ENCODE data around the gene TAS1R1. TPM values are rescaled to one million over a fixed set of nuclear protein-coding genes. Genes with fewer than 3 reads are reported as not detected.

The TAS1R1 gene
- total RNA-seq, result 0.59 TPM

GRCh38 chr1:6554907-6555778, at the start of gene TAS1R1:
TAS1R1 (plus strand) TSS chr1:6555307; CDS start chr1:6555374, 67 bp downstream.
- no peak for DNase-seq

GRCh38 chr1:6505367-6506209, 49.5 kb upstream of the TAS1R1 start:
- DNase-seq, result no peak

DNA sequence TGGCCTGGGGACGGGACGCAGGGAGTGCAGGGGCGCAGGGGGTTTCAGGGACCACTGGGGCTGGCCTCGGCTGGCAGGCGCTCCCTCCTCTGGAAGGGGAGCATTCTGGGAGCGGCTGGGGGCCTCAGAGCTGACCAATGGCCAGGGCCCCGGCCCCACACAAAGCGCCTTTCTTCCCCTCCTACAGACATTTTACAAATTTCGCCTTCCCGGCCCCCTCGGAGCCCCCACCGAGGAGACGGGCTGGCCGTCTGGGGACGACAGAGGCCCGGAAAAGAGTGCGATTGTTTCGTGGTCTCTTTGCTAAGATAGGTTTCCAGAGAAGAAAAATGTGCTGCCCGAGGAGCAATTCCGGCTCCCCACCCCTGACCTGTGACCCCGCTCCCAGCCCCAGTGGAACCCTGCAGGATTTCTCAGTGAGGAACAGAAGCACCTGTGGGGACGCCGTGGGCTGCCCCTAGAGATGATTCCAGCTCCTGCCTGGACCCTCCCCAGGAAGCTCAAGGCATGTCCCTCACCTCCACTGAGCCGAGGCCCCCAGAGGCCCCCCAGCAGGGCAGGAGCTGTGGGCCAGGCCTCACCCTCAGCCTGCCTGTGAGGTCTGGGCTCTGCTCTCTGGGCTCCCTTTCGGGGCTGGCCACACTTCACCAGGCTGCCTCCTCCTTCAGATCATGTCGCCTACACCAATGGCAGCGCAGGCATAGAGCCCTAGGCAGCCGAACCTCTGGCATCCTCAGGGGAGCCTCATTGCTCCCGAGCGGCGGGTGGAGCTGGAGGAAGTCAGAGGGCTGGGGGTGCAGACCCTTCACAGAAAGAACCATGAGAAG, 48.7 kb upstream of the TAS1R1 start:
- DNase-seq, result no peak

DNA sequence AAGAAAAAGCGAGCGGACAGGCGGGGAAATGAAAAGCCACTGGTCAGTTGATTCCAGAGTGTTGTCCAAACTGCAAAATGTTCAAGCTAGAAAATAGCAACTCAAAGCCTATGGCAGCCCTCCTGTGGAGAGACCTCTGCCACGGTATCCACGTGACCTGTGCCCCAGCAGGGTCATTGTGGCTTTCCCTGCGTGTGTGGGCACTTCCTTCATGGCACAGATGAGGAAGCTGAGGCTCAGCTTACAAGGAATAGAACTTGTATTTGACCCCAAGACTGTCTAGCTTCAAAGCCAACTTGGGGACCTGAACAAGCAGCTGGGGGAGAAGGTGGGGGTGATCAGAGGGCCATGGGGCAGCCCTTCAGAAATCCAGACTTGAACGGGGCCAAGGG, 48.1 kb upstream of the TAS1R1 start:
- DNase-seq, result no peak

- DNase-seq, result no peak
Measured at GRCh38 chr1:6507461-6507911, 47.6 kb upstream of the TAS1R1 start.

DNA sequence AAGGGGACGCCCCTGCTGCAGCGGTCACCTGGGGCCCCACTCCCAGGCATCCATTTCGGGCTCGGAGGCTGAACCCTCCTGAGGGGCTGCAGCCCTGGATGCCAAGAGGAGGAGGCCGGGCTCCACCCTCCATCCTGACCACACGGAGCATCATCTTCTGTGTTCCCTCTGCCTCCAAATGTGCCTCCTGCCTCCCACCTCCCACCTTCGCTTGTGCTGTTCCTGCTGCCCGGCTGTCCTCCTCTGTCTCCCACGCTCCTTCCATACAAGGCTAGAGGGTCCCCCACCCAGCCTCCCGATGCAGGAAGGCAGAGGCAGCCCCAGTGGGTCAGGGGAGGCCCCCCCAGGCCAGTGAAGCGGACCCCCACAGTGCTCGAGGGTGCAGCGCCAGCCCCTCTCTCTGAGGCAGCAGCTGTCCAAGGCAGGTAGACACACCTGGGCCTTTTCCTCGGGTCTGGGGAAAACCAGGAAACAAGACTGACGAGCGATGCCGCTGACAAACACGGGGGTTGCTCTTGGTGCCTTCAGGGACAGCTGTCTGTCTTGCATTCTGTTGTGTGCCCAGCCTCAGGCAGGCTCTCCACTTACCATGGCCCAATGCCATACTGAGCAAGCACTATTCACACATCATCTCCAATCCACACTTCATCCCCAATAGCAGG, 46.8 kb upstream of the TAS1R1 start:
- no peak for DNase-seq

- DNase-seq, result no peak
Measured at GRCh38 chr1:6508816-6509189, 46.3 kb upstream of the TAS1R1 start.

DNA sequence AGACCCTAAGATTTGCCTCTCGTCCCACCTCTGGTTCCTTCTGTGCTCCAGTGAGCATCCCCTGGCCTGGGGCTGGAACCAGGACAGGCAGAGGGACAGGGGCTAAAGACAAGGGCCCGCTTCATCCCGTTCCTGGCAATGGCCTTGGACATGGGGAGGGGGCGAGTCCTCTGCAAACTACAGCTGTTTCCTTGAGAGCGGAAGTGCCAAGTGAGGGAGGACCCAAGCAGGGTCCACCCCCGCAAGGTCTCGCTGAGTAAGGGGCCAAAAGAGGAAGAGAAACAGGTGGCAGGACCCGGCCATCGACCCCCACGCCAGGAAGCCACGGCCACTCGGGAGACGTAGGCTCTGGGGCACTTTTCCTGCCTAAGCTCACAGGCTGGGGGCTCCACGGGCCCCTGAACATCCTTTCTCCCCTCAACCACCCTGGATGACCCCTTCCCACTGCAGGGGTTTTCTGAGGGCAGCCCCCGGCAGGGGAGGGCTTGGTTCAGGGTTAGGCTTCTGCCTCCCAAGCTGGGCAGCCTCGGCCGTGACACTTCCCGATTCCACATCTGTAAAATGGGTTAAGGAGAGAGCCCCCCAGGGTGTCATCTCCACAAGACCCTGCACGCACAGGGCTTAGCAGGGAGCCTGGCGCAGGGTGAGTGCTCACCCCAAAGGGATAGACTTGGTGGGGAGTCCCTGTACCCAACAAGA, 45.7 kb upstream of the TAS1R1 start:
- no peak for DNase-seq

GRCh38 chr1:6509919-6510291, 45.2 kb upstream of the TAS1R1 start:
- DNase-seq, result no peak

- no peak for DNase-seq
Measured at GRCh38 chr1:6510493-6510892, 44.6 kb upstream of the TAS1R1 start.

DNA sequence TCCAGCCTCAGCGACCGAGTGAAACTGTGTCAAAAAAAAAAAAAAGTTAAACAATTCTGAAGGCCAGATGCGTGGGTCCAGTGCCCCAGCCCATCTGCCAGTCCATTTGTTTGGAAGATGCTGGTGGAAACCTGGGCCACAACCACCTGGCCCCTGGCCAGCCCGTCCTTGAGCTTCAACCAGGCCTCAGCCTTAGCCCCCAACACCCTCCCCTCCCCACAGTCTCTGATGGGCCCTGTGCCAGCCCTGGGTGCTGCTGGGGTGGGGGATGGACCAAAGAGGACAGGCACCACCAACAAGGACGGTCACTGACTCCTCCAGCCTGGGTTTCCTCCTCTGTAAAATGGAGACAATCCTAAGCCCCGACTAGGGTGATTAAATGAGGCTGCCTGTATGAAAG, 44.1 kb upstream of the TAS1R1 start:
- no peak for DNase-seq

- no peak for DNase-seq
Measured at GRCh38 chr1:6511561-6512244, 43.4 kb upstream of the TAS1R1 start.

DNA sequence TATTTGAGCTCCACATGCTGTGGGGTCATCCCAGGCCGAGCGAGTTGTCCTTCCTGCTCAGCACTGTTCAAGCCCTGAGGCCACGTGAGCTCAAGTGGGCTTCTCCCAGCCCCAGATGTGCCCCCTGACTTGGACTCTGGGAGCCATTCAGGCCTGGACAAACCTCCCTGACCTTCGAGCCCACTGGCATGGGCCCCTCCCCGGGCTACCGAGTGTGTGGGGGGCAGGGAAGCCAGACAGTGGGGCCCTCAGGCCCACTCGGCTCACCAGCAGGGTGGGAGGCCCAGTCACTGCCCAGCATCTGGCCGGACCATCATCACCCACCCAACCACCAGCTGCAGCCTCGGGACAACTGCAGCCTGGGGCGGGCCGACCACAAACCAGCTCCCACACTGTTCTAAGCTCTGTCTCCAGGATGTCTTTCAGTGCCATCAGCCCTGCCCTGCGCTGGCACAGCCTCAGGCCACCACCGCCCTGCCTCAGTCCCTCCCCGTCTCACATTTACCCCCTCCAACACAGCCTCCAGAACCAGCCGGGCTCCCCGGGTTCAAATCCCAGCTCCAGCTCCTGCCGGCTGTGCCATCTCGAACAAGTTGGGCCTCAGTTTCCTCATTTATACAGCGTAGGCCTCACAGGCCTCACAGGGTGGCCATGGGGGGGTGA, 42.7 kb upstream of the TAS1R1 start:
- DNase-seq, result no peak

- DNase-seq, result no peak
Measured at GRCh38 chr1:6512908-6513280, 42.2 kb upstream of the TAS1R1 start.

DNA sequence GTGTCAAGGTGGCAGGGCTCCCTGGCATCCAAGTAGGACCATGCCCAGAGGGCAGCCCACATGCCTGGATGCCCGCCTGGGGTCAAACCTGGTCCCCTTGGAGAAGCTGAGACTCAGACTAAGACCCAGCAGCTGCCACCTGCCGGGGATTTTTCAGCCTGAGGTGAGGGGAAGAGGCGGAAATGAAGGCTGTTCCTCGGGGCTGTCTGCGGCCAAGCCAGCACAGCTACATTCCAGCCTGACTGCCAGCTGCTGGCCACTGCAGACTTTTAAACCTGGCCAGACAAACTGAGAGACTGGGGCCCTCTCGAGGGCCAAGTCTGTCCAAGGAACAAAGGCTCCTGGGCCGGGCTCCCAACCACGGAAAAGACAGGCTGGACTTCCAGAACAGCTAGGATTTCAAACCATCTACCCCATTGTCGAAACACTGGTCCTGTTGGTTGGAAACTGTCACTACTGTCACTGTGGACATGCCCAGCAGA, 41.7 kb upstream of the TAS1R1 start:
- DNase-seq, result no peak

DNA sequence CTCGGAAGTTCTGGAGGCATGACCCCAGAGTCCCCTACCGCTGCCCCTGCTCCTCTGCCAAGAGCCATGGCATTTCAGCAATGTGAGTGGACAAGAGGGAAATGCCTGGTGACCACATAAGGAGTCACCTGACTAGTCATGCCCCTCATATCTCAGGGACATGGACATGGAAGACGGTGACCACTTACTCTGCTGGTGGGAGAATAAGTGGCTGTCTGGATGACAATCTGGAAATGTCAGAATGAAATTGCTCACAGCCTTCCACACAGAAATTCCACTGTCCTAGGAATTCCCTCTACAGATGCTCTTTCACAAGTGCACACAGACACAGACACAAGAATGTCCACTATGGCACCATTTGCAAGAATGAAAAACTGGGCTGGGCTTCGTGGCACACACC, 39.3 kb upstream of the TAS1R1 start:
- no peak for DNase-seq

DNA sequence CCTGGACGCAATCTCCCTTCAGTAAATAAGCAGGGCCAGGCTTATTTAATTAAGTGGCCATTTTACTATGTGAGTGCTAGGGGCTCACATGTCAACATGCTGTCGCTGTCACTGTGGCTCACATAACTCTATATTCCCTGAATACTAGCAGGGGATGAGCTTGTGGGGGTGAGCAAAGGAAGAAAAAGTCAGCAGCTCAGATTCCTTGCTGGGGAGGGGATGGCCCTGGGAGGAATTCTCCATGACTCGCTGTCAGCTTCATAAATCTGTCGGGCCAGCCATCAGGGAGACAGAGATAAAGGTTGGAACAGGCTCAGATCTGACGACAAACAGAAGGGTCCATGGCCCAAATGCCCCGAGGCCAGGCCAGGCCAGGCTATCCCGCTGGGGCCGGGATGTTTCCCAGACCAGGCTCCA, 37.7 kb upstream of the TAS1R1 start:
- no peak for DNase-seq

- no peak for DNase-seq
Measured at GRCh38 chr1:6519491-6519934, 35.6 kb upstream of the TAS1R1 start.

- DNase-seq, result peak; percentile 53
Measured at GRCh38 chr1:6519935-6520671, 35.0 kb upstream of the TAS1R1 start.
